Nephron (organoid): ENCODE measurements around the gene MLLT1.

Experiments
- H3K27ac Mint-ChIP-seq, 3 experiments: 2 replicates each; pipeline ENCODE4 v1.8.0; 2020; ENCODE audit warnings: mixed read lengths in 3 of 3, mild to moderate bottlenecking in 2 of 3, moderate library complexity in 1 of 3
- H3K27me3 Mint-ChIP-seq: 2 replicates; pipeline ENCODE4 v1.8.0; 2021; ENCODE audit warnings: low read depth, mild to moderate bottlenecking, moderate library complexity, mixed read lengths
- H3K36me3 Mint-ChIP-seq: 2 replicates; pipeline ENCODE4 v1.8.0; 2020; ENCODE audit warnings: low read depth, mixed read lengths
- H3K4me1 Mint-ChIP-seq: 2 replicates; pipeline ENCODE4 v1.8.0; 2020; ENCODE audit warnings: mixed read lengths
- H3K4me3 Mint-ChIP-seq, 3 experiments: 2 replicates each; pipeline ENCODE4 v1.8.0; 2020; ENCODE audit warnings: mild to moderate bottlenecking in 3 of 3, mixed read lengths in 3 of 3, moderate library complexity in 2 of 3
- H3K9me3 Mint-ChIP-seq: 2 replicates; pipeline ENCODE4 v1.8.0; 2020; ENCODE audit warnings: mixed read lengths
- CTCF ChIP-seq, 3 experiments: fragments of 200-600 bp; sonication (generic); IDR thresholded peaks; one replicate each; pipeline ENCODE4 v1.5.0; 2021; ENCODE audit warnings: antibody characterized with exemption in 3 of 3; ENCODE audit not compliant: unreplicated experiment in 3 of 3

MLLT1 gene

GRCh38 chr19:6227156-6227935 is 52.4 kb downstream of the MLLT1 start:
- Mint-ChIP-seq H3K4me3 (no peak overlapping the region), H3K4me1 (peaks cover 49% of the 10 kb centered on the region), H3K27me3 (peaks cover 4% of the 10 kb centered on the region), H3K9me3 (no peaks in the 10 kb centered on the region), H3K36me3 (peaks cover 19% of the 10 kb centered on the region), H3K27ac (peak overlapping the region in 2 of 3 experiments; percentile 66 to 75)
- TF ChIP-seq CTCF (IDR thresholded peaks at IDR 0.05; ENCODE audit: unreplicated experiment in 3 of 3): no peak

GRCh38 chr19:6226444-6227155 is 53.2 kb downstream of the MLLT1 start:
- Mint-ChIP-seq H3K27me3 (peaks cover 4% of the 10 kb centered on the region), H3K9me3 (no peaks in the 10 kb centered on the region), H3K36me3 (peaks cover 19% of the 10 kb centered on the region), H3K27ac (peak overlapping the region; percentile 66 to 84 (median 75)), H3K4me1 (peaks cover 45% of the 10 kb centered on the region), H3K4me3 (peak overlapping the region in 2 of 3 experiments; percentile 14 to 61)
- no peak for TF ChIP-seq CTCF (IDR thresholded peaks at IDR 0.05; ENCODE audit: unreplicated experiment in 3 of 3)

GRCh38 chr19:6226012-6226411 is 53.8 kb downstream of the MLLT1 start:
- Mint-ChIP-seq H3K36me3 (peaks cover 17% of the 10 kb centered on the region), H3K4me1 (peaks cover 45% of the 10 kb centered on the region), H3K27me3 (peaks cover 4% of the 10 kb centered on the region), H3K9me3 (no peaks in the 10 kb centered on the region), H3K4me3 (no peak overlapping the region), H3K27ac (peak overlapping the region; percentile 74 to 84 (median 75))
- TF ChIP-seq CTCF (IDR thresholded peaks at IDR 0.05; ENCODE audit: unreplicated experiment in 3 of 3): no peak

GRCh38 chr19:6225232-6225865 is 54.4 kb downstream of the MLLT1 start:
- H3K4me3 Mint-ChIP-seq: no peak overlapping the region
- TF ChIP-seq CTCF (IDR thresholded peaks at IDR 0.05; ENCODE audit: unreplicated experiment in 3 of 3): no peak
- peaks cover 41% of the 10 kb centered on the region for H3K4me1 Mint-ChIP-seq
- peak overlapping the region in 1 of 3 experiments; percentile 84 for H3K27ac Mint-ChIP-seq
- peaks cover 4% of the 10 kb centered on the region for H3K27me3 Mint-ChIP-seq
- H3K9me3 Mint-ChIP-seq: no peaks in the 10 kb centered on the region
- H3K36me3 Mint-ChIP-seq: peaks cover 11% of the 10 kb centered on the region

- Mint-ChIP-seq H3K4me1 (peaks cover 42% of the 10 kb centered on the region), H3K36me3 (peaks cover 7% of the 10 kb centered on the region), H3K27ac (peak overlapping the region in 1 of 3 experiments; percentile 88), H3K9me3 (no peaks in the 10 kb centered on the region), H3K27me3 (no peaks in the 10 kb centered on the region), H3K4me3 (no peak overlapping the region)
- TF ChIP-seq CTCF (IDR thresholded peaks at IDR 0.05; ENCODE audit: unreplicated experiment in 3 of 3): no peak
Measured at GRCh38 chr19:6224308-6224675, 55.5 kb downstream of the MLLT1 start.
